ENCODE data around the gene RABEPK.
"Not testable (repeated sequence)": the region's sequence is repeated elsewhere in the genome, so short reads cannot be mapped to it uniquely, and the experiment has no call there.

The RABEPK gene

DNA sequence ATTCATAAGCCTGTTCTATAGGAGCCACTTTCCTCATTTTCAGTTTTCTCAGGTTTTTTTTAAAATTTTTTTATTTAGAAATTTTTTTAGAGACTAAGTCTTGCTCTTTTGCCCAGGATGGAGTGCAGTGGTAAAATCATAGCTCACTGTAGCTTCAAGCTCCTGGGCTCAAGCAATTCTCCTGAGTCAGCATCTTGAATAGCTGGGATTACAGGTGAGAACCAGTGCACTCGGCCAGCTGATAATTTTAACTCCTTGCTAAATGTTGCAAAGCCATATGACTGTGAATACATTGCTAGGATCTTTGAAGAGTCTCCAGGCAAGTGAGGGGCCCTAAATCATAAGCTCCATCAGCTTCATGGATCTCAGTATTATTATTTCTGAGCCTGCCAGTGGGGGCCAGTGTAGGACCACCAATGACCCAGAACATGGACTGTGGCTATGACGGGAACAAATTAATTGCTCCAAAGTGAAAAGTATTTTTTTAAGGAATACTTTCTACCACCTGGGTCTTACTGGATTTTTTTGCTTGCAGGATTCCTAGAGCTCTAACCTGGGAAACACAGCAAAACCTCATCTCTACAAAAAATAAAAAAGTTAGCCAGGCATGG is 55.5 kb downstream of the RABEPK start:
- no peak for DNase-seq

DNA sequence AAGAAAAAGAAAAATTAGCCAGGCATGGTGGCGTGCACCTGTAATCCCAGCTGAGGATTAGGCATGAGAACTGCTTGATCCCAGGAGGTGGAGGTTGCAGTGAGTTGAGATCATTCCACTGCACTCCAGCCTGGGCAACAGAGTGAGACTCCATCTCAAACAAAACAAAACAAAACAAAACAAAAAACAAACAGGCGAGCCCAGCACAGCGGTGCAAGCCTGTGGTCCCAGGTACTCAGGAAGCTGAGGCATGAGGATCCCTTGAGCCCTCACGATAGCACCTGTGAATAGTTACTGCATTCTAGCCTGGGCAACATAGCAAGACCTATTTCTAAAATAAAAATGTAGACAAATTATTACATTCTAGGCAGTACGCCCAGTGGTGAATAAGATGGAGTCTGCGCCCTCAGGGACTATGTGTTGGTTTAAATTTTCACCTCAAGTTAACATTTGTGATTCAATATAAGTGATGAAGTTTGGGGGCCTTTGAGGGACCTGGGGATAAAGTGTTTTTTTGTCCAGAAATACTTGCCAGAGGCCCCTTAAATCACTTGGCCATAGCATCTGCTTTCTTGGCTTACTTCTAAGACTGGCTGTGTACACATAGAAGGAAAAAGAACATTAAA is 57.9 kb downstream of the RABEPK start:
- no peak for DNase-seq

DNA sequence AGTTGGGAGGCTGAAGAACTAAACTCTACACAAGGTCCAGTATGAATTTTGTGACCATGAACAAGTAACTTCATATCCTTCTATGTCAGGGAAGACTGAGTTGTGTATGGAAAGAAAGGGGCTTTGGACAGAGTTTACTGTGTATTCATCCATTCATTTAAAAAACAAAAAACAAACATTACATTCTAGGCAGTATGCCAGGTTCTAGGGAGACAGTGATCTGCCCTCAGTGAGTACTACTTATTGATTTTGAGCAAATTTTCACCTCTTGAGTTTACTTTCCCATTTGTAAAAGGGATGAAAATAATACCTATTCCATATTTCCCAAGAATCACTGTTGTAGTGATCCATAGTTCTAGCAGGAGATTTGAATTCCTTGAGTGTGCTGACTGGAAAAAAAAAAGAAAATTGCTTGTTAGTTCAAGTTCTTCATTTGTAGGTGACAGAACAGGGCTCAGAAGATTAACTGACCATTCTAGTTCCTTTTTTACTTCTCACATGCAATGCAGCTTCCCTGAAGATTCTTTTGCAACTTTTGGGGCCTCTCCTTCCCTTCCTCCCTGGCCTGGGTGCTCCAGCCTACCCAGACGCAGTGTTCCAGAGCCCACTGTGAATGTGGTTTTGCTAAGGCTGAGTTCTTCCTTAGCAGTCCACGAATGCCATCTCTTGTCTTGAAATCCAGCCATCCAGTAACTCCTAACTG is 58.6 kb downstream of the RABEPK start:
- no peak for DNase-seq

DNA sequence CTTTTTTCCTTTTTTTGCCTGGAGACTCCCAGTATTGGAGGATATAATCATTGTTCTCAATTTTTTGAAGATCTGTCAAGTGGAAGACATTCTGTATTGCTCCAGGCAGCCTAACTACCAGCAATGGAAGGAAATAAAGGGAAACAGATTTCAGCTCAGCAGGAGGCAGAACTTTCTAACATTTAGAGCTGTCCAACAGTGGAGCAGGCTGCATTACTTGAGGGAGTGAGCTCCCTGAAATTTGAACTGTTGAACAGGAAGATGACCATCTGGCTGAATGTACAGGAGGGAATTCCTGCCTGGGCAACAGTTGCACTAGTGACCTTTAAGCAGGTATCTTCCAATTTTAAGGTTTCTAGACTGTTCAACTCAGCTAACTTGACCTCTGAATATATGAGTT is 60.2 kb downstream of the RABEPK start:
- DNase-seq: peak; percentile 13 to 63

DNA sequence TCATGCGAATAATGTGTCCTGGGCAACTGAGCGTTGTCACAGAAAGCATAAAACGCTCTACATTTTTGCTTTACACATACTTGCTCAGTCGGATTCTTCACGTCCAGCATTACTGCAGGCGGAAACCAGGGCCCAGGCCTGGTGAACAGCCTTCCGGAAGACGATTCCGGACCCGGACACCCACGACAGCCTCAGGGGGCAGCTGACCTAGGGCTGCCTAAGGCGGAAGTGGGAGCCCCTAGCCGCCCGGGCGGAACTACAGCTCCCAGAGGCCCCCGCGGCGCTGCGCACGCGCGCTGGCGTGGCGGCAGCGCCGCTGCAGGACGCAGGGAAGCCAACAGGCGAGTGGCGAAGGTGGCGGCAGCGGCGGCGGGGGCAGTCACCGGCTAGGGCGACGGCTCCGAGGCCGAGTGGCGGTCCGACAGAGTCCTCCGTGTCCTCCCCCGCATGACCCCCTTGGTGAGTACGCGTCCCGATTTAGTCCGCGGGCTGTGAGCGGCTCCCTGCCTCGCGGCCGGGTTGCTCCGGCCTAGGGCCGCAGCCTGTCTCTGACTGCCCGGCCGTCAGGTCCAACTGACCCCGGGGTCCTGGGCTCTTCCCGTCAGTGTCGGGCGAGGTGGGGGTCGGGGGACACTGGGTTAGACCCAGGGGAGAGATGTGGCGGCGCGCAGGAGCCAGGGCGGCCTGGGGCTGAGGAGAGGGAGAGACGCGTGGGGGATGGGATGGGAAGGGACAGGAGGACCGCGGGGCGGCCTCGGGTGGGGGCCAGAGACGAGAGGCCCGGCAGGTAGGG is 61.4 kb downstream of the RABEPK start, which contains the start of gene GAPVD1:
Gene GAPVD1 (plus strand): TSS at position 326 of the 793 bp plus-strand sequence. CDS start 37,096 bp downstream, outside the sequence.
- DNase-seq: peak; percentile 41 to 88

DNA sequence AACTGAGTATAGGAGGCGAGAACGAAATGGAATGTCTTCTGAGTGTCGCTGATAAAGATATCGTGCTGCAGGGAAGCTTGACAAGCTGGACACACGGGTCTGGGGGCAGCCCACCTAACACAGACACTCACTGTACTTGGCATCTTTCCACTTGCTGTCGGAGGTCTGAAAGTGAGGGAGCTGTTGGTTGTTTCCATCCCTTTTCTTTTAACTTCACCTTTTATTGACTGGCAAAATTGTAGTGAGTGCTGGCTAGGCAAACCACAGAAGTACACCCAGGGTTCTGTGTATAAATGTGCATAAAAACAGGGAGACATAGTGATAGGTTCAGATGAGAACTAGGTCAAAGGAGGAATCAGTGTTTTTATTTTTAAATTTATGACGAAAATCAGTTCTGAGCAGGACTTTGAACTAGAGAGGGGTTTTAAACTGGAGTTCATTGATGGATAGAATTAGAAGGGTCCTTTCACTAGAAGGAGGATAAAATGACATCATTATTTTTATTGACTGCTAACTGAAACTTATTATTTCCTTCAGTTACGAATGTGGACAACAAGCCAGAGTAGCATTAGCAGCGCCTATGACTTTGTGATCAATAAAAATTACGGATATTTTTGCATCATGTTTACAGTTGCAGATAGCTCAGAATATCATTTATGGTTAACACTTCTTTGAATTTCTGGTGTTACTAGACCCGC is 62.1 kb downstream of the RABEPK start:
- no peak for DNase-seq

DNA sequence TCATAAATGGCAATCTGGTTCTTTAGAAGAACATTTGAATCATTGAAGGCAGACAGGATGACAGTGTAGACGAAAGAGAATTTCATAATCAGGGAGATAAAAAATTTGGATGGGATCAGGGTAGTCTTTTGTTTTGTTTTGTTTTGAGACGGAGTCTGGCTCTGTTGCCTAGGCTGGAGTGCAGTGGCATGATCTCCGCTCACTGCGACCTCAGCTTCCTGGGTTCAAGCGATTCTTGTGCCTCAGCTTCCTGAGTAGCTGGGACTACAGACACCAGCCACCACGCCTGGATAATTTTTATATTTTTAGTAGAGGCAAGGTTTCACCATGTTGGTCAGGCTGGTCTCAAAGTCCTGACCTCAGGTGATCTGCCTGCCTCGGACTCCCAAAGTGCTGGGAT is 63.7 kb downstream of the RABEPK start:
- DNase-seq: not testable (repeated sequence)

DNA sequence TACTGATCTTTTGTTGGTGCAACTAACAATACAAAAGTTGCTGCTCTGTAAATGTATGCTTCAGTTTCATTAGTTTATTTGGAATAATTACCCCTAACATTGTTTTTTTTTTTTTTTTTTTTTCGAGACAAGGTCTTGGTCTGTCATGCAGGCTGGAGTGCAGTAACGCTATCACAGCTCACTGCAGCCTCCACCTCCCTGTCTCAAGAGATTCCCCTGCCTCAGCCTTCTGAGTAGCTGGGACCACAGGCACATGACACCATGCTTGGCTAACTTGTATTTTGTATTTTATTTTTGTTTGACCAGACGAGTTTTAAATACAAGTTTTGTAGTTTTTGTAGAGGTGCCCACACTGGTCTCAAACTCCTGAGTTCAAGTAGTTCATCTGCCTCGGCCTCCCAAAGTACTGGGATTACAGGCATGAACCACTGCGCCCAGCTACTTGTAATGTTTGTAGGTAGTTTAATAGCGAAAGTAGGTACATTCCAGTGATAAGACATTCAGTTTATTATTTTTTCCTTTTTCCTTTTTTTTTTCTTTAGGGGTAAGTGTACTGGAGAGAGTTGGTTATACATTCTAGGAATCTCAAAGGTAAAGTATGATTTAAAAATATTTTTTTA is 68.2 kb downstream of the RABEPK start:
- no peak for DNase-seq

DNA sequence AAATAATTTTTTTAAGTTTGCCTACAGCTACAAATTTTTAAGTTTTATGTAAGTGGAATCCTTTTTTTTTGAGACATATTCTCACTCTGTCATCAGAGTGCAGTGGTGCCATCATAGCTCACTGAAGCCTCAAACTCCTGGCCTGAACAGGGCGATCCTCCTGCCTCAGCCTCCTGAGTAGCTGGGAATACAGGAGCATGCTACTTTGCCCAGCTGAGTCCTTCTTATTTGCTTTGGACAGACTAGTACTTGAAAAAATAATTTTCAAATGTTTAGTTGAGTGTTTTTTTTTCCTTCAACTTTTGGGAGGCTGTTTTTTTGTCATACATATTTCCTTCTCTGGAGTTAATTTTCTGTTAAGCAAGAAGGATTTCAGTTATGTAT is 68.7 kb downstream of the RABEPK start:
- DNase-seq: no peak

DNA sequence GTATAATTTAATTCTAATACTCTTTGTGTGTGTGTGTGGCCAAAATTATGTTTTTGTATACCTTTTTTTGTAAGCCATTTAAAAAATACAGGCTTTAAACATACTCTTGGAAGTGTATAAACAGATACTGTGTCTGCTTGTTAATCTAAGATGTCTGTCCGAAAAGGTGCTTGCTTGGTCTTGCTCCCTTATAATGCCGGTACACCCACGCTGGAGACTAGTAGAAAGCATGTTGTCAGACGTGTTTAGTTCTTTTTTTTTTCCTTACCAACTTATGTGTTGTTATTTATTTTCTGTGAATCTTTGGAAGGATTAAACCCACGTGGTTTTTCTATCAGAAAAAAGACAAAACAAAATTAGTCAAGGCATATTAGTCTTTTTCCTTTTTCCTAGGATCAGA is 70.7 kb downstream of the RABEPK start:
- no peak for DNase-seq

DNA sequence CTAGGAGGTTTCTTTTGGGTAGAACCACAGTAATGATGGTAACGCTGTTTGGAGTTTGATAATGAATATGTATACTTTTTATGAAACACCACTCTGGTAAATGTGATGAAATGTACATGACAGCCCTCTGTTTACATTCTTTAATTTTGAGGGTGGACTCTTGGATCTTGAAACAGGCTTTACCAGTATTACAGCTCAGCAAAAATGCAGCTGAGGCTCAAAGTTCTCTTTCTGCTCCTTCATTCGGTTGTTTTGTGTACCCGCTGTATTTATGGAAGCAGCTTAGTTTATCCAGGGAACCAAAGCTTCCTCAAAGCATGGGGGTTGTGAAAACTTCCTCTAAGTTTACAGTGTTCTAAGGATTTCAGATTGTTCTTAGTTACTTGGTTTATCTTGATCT is 72.4 kb downstream of the RABEPK start:
- no peak for DNase-seq

DNA sequence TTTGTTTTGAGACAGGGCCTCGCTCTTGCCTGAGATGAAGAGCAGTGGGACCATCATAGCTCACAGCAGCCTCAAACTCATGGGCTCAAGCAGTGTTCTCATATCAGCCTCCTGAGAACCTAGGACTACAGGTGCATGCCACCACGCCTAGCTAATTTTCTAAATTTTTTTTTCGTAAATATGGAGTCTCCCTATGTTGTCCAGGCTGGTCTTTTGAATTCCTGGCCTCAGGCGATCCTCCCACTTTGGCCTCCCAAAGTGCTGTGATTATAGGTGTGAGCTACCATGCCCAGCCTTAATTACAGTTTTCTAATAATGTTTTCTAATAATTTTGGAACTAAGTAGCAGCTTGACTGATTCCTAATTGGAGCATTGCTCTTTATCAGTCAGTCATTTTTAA is 76.4 kb downstream of the RABEPK start:
- DNase-seq: no peak

DNA sequence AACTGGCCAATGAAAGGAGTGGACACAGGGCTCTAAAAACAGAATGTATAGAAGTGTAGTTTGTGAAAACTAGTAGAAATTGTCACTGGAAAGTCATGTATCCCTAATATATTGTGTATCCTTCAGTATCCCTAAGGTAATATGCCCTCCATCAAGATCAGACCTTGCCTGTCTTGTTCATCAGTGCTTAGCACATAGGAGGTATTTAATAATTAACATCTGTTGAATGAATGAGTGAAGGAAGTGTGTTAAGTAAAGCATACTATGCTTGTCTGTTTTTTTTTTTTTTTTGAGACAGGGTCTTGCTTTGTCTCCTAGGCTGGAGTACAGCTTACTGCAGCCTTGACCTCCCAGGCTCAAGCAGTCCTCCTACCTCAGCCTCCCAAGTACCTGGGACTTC is 77.1 kb downstream of the RABEPK start:
- no peak for DNase-seq

DNA sequence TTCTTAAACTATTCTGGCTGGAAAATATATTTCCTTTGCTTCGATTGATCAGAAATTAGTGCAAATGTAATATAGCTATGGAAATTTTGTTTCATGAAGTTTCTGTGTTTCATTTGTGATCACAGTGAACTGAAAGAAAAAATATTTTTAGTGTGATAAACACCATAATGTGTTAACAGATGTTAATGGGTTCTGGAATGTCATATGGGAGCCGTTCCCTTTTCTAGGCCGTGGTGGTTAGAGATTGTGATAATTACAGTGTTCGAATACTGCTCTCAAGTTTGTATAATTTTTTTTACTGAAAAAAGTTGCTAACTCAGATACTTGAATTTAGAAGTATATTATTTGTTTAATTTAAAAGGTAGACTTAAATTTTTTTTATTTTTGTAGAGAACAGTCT is 80.6 kb downstream of the RABEPK start:
- peak in 1 of 2 experiments; percentile 11 for DNase-seq

Measured in NCI-H446 (cell line).